HG03575 (cell line): ENCODE results near the gene PRR19.

ENCODE experiments used
- ATAC-seq: cut with Tn5 transposase; IDR thresholded peaks from one replicate; pipeline ENCODE4 v1.9.1; 2021; ENCODE audit not compliant: unreplicated experiment, insufficient number of reproducible peaks, low FRiP score; ENCODE audit errors: extremely low read depth

PRR19 gene

DNA sequence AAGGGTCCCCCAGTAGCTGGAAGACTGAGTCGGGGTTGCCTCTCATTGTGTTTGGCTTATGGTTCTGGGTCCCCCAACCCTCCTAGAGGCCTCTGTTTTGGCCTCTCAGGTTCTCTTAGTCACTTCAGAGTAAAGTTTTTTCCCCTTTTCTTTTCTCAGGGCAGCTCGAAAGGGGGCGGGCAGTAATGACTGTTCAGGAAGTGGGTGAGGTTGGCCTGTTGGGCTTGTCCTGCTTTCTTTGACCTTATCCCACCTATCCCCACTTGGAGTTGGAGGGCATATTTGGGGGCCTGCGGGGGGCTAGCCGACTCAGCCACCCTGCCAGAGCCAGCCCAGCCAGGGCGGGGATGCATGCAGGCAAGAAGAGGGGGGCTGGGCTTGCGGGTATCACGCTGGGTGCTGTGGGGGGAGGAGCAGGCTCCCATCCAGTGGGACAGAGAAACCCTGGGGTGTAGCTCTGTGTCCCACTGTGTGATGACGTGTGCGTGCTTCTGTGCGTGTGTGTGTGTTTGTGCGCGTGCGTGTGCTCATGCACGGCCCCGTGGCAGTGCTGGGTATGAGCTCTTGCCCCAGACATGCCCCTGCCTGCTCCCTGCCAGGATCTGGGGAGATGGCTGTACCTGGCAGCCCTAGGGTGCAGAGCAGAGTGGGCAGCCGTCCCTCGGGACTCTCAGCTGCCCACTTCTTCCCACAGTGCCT lies 31.4 kb upstream of the PRR19 start:
- no peak for ATAC-seq

DNA sequence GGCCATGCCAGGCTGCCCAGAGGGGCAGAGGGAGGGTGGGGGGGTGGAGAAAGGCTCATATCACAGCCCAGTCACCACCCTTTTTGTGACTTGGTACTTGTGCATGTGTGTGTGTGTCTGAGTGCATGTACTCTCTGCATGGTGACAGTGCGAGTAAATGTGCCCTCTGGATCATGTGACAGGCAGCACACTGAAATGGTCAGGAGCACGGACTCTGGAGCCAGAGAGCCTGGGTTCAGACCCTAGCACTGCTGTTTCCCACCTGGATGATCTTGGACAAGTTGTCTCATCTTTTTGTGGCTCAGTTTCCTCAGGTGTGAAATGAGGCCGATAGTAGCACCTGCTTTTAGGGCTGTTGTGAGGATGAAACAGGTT lies 30.9 kb upstream of the PRR19 start:
- no peak for ATAC-seq

- ATAC-seq, result no peak
Measured at GRCh38 chr19:42271861-42272534, 29.9 kb upstream of the PRR19 start.

DNA sequence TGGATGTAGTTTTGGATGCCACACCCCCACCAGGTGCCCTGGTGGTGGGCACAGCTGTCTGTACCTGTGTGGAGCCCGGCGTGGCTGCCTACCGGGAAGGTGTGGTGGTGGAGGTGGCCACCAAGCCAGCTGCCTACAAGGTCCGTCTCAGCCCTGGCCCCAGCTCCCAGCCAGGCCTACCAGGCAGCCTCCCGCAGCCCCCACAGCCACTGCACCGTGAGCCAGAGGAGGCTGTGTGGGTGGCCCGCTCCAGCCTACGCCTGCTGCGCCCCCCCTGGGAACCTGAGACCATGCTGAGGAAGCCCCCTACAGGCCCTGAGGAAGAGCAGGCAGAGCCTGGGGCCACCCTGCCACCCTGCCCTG lies 29.4 kb upstream of the PRR19 start:
- no peak for ATAC-seq

- no peak for ATAC-seq
Measured at GRCh38 chr19:42272989-42273406, 28.9 kb upstream of the PRR19 start.

GRCh38 chr19:42273407-42274064 lies 28.4 kb upstream of the PRR19 start:
- no peak for ATAC-seq

GRCh38 chr19:42274065-42274682 lies 27.8 kb upstream of the PRR19 start:
- no peak for ATAC-seq

GRCh38 chr19:42275103-42275502 lies 26.8 kb upstream of the PRR19 start:
- ATAC-seq, result no peak

GRCh38 chr19:42275517-42275916 lies 26.4 kb upstream of the PRR19 start:
- ATAC-seq, result no peak

- no peak for ATAC-seq
Measured at GRCh38 chr19:42276284-42276683, 25.6 kb upstream of the PRR19 start.

GRCh38 chr19:42276821-42277220 lies 25.1 kb upstream of the PRR19 start:
- no peak for ATAC-seq

DNA sequence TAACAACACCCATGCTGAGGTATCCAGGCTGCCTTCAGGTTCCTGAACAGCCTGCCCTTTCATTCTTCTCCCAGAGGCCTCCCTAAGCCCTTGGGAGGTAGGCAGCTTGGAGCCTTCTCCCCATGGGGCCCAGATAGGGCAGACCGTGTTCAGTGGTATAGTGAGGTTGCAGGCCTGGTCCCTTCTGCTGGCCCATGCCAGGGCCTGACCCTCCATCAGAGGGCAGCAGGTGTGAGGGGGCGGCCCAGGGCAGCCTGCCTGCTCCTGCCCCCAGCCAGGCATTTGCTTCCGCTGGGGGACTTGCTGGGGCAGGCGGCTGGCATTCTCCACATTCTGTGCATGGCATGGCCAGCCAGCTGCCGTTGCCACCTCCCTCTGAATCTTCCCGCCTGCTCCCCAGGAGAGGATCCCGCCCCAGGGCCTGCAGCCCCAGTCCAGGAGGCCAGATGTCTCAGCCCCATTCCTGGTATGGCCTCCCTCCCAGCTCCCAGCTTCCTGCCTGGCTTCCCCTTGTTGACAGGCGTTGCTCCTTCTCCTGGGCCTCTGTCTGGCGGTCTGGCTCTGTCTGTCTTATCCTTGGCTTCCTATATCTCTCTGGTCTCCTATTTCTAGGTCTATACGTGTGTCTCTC lies 24.0 kb upstream of the PRR19 start:
- no peak for ATAC-seq

GRCh38 chr19:42278452-42279154 lies 23.3 kb upstream of the PRR19 start:
- no peak for ATAC-seq

DNA sequence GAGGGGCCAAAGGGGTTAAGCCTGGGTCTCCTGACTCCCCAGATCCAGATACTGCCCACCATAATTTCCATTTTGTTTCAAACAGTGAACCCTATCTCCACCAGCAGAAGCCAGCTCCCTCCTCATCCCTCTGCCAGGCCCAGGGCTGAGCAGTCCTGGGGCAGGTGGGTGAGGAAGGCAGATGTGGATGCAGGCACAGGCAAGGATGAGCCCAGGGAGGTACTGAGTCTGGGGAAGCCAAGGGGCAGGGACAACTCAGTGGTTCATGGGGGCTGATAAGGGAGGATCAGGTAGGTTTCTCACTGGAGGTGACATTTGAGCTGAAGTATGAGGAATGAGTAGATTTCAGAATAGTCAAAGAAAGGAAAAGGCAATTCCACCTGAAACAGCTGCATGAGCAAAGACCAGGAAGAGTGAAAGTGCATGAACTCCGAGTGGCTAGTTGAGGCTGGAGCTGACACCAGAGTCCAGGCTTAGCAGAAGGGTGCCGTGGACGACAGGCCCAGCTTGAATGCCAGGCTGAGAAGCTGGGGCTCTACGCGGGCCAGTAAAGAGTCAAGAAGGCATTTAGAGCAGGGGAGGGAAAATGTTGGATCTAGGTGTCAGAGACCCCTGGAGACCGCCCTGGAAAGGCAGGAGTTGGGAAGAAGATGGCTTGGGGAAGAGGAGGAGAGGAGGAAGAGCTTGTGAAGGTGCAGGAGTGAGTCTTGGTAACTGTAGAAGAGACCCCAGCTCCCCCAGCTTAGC lies 22.6 kb upstream of the PRR19 start:
- no peak for ATAC-seq

GRCh38 chr19:42279902-42280814 lies 21.8 kb upstream of the PRR19 start:
- ATAC-seq, result no peak

GRCh38 chr19:42280815-42281145 lies 21.2 kb upstream of the PRR19 start:
- ATAC-seq, result no peak

- ATAC-seq, result no peak
Measured at GRCh38 chr19:42281146-42281826, 20.6 kb upstream of the PRR19 start.
